ENCODE data around the gene PIGW.
"Not testable (repeated sequence)": the region's sequence is repeated elsewhere in the genome, so short reads cannot be mapped to it uniquely, and the experiment has no call there.

PIGW gene

DNA sequence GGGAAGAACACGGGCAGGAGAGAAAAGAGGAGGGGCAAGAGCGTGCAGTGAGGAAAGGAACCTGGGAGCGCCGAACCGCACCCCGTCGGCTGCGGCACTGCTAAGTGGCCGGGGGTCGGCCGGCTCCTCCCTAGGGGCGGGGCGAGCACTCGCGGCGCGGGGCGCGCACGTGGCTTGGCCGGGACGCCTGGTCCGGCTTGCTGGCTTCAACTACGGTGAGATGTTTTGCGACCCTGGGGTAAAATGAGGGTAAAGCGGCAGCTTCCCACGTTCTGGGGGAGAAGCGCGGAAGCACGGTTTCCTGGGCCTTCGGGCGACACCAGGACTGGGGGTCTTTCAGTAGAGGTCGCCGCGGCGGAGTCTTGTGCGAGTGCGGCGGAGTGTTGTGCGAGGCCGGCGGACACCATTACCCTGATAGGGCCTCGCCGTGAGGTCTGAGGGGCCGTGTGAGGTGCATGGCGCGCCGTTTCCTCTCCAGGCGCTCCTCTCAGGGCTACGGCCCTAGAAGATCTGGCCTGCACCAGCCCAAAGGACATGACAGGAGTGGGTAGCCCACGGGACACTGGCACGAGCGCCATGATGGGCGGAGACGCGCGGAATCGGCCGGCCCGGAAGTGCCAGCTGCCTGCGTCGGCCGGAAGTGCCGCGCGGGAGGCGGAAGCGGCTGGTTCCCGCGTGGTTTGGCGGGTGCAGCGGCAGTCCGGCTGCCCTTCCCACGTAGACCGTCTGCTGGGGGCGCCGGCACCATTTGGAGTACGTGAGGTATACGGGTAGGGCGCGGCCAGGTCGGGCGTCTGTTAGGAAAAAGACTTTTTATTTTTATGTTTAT lies at the start of gene PIGW, which contains the start of gene MYO19:
Gene PIGW (plus strand): TSS at position 148 of the 829 bp plus-strand sequence. CDS start 2,115 bp downstream, outside the sequence.
Gene MYO19 (minus strand): TSS at position 29 of the 829 bp plus-strand sequence. CDS start 2,330 bp downstream, outside the sequence.
- DNase-seq: peak; percentile 94

- no peak for DNase-seq
Measured at GRCh38 chr17:36485027-36485426, 49.8 kb upstream of the PIGW start.

GRCh38 chr17:36485805-36486203 lies 49.0 kb upstream of the PIGW start:
- DNase-seq: no peak

- peak; percentile 95 for DNase-seq
Measured at GRCh38 chr17:36486204-36487194, 48.3 kb upstream of the PIGW start, which contains the start of gene ZNHIT3. Gene ZNHIT3, plus strand, starts transcription at chr17:36486681. Its CDS starts 19 bp downstream, at chr17:36486700.

- no peak for DNase-seq
Measured at GRCh38 chr17:36493956-36494355, 40.8 kb upstream of the PIGW start.

DNA sequence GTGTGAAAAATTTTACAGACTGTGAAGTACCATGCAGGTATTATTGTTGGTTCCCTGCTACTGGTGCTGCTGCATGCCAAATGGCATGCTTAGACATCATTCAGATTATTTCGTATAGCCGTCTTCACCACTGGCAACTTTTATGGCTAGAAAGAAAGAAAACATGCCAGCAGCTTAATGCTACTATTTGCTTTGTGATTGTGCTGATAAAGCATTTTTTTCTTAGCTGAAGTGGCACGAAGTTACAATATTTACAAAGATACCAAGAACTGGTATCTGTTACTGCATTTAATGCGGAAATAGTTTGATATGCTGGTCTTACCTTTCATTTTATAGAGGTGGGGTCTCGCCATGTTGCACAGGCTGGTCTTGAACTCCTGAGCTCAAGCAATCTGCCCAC lies 40.1 kb upstream of the PIGW start:
- DNase-seq: no peak

DNA sequence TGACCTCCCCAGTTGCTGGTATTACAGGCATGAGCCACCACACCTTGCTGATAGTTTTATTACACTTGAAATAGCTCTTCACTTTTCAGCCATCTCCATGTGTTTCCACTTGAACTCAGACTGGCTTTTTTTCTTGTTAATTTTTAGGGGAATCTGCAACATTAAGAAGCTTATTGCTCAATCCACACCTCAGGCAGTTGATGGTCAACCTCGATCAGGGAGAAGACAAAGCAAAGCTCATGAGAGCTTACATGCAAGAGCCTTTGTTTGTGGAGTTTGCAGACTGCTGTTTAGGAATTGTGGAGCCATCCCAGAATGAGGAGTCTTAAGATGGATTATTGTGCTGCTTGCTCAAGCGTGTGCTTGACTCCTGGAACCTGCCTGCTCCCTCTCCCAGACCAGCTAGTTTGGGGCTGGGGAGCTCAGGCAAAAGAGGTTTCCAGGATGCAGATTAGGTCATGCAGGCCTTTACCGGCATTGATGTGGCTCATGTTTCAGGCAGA lies 39.7 kb upstream of the PIGW start:
- no peak for DNase-seq

GRCh38 chr17:36496018-36496789 lies 38.6 kb upstream of the PIGW start:
- no peak for DNase-seq

GRCh38 chr17:36498155-36498554 lies 36.6 kb upstream of the PIGW start:
- DNase-seq: no peak

- DNase-seq: no peak
Measured at GRCh38 chr17:36498560-36499300, 36.1 kb upstream of the PIGW start.

GRCh38 chr17:36500745-36501225 lies 34.0 kb upstream of the PIGW start:
- no peak for DNase-seq

GRCh38 chr17:36501351-36501750 lies 33.4 kb upstream of the PIGW start:
- DNase-seq: no peak

DNA sequence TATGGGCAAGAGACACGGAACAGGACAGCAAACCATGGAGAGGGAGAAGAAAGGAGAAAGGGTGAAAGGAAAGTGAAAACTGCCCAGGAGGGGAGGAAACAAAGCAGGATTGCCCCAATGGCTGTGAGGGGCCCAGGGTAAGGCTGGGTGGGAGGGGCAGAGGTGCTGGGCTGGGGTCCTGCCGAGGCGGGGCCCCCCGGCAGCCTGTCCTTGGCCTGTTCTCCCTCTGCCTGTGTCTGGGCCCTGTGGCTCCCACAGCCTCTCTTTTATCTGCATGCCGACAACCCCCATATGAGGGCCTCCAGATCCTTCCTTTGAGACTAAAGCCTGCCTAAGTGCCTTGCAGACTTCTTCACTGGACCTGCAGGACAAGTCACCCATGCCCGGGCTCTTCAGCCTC lies 32.8 kb upstream of the PIGW start:
- no peak for DNase-seq

DNA sequence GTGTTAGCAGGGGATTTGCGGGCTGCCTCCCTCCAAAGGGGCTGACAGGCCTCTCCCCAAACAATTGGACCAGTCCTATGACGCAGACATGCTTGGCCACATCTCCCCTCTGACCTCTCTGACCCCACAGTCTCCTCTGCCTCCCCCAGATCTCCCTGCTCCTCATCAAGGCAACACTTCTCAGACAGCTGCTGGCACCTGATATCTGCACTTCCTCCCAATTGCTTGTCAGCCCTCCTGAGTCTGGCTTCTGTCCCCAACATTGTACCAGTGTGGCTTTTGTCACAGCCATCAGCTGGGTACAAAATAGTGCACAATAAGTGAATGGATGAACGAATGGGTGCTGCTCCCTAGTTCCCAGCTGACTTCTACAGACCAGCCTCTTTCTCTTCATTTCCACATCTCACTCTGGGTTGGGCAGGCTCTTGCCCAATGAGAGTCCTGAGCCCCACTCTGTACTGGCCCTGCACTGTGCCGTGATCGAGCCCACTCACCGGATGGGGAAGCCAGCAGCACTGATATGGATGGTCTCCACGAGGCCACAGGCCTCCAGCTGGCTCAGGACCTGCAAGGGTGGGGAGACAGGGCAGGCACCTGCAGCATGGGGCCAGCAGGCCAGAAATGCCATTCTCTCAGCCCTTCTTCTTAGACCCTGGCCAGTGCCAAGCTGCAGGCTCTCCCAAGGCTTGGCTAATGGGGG lies 31.2 kb upstream of the PIGW start:
- no peak for DNase-seq

- DNase-seq: no peak
Measured at GRCh38 chr17:36504156-36504545, 30.6 kb upstream of the PIGW start.

DNA sequence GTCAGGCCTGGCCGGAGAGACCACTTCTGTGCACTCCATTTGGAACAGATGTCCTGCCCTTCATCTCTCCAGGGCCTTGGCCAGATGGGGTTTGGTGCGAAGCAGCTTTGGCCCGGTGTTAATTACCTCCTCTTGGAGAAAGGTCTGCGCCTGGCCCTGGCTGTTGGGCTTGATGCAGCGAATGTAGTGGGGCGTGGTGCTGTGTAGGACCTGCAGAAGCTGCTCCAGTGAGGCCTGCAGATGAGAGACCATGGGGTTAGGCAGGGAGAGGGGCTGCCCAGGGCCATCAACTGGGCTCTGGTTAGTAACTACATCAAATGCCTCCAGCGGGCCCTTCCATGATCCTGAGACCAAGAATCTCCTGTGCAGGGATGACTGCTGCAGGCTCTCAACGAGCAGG lies 29.6 kb upstream of the PIGW start:
- no peak for DNase-seq

- no peak for DNase-seq
Measured at GRCh38 chr17:36506249-36506826, 28.4 kb upstream of the PIGW start.

DNA sequence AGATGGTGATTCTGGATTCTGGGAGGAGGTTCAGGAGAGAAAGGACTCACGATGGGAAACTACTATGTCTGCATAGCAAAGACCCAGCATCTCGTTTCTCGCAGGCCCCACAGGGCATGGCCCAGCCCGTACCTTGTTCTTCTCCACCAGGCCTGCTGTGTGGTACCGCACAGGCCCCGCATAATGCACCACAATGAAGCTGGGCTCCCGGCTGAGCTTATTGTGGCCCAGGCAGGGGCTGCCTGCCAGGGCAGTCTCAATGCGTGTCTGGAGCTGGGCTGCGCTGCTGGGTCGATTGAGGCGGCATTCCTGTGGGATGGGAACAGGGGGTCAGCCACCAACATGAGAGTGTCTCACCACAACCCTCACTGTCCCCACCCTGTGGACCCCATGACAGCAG lies 28.0 kb upstream of the PIGW start:
- no peak for DNase-seq

DNA sequence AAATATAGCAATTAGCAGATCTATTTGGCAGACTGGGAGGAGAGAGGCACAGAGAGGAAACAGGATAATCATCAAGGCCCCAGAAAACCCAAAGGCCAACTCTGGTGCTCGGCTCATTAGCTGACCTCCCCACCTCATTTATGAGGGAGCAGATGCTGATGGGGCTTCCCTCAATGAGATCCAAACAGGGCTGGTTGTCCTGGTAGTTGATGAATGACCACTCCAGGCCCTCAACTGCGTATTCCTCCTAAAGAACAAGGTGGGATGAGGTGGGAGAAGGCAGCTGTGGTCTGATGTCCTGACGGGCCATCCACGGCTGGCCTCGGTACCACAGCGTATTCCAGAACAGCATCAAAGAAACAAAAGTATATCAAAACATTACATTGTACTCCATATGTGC lies 27.5 kb upstream of the PIGW start:
- no peak for DNase-seq

GRCh38 chr17:36508439-36508838 lies 26.3 kb upstream of the PIGW start:
- not testable (repeated sequence) for DNase-seq

Measured in OCI-M1 (cell line).